Posterior cingulate gyrus (tissue), 11 donors: ENCODE measurements around the gene CPLANE2.
"Not testable (repeated sequence)": the region's sequence is repeated elsewhere in the genome, so short reads cannot be mapped to it uniquely, and the experiment has no call there.

Experiments
- DNase-seq, 10 donors: peaks; one replicate each; pipeline versions ENCODE4 v3.0.0 to v3.0.0-alpha.2; 2020 to 2021; ENCODE audit warnings: mixed read lengths in 3 of 10
- intact Hi-C: fragments of 100-400 bp; cut with DNase I; formaldehyde crosslinking; loops from one replicate; pipeline ENCODE4 v1.15.1; 2023

CPLANE2 gene

DNA sequence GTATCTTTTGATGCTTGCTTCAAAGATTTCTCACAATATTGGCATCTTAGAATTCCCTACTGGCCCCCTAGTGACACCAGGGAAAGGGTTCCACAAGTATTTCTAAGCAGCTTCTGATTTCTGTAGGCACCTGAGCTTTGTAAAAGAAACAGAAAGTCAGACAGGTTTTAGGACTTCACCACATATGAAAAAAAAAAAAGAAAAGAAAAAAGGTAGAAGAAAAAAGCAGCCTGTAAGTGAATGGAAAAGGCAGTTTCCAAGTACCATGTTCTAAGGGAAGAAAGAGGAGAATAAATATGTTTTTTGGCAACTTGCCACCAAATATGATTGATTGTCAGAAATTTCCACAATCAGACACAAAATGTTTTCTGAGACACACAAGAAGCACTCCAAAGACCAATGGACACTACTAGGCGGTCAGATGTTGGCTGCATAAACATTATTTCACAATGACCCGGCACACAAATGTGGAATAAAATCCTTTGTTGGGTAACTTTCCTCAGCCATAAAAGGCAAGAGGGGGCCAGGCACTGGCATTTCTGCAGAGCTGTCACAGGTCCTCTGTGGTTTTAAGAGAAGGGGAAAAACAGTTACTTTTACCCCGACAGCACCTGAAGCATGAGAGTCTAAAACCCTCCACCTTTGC lies 12.7 kb upstream of the CPLANE2 start:
- DNase-seq = no peak
- intact Hi-C loops = loop anchor here (10.0 kb wide), 1 partner anchor 115 kb away; the partner anchor contains the start of gene SZRD1

DNA sequence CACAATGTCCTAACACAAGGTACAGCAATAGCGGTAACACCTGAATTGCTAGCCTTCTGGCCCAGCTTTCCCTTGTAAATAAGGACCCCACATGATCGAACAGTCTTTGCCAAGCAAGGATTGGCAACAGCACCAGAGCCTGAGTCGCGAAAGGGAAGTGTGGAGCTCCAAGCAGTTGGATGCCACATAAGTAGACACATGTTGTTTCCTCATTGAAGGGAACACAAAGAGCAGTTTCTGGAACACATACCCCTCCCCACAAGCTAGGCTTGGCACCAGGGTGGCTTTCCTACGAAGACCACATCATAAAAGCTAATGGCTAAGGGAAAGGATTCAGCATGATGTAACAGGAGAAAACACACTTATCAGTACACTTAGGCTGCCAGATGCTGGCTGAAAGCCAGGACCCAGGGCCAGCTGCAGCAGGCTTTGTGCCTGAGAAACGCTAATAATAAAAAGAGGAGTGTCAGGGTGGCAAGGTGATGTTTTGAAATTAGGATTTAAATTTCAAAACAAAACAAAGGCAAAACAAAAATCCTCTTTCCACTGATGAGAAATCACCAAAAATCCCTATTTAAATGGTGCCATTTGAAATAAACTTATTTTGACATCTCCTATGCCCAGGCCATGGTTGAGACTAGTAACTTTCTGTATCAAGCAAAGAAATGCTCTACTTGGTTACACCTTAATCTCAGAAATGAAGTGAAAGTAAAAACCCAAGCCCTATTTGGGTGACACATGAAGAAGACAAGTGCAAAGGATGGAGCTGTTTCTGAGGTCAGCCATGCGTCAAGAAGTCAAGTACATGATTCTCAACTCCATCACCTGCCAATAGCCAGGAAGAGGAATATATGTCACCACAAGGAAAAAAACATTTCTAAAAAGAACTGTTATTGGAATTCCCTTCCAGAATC lies 11.9 kb upstream of the CPLANE2 start:
- intact Hi-C loops = loop anchor here (10.0 kb wide), 1 partner anchor 116 kb away; the partner anchor contains the start of gene SZRD1
- DNase-seq = peak; percentile 42 to 95 (median 71)

DNA sequence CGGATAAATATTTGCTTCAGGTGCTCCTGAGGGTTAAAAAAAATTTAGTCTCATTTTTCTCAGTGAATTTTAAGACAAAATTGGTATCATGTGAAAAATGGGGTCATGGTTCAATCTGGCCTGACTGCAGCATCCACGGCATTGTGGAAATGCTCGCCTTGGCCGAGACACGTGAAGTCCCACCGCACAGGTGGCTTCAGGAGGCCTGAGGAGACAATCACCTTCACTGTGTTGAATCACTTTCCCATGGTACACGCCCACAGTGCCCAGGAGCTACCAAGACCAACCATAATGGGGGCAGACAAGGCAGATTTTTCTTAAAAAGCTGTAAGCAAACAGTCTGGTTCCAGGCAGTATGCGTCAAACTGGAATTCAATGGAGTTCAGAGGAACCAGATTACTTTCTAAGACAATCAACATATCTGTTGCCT lies 11.0 kb upstream of the CPLANE2 start:
- DNase-seq = peak in 1 of 10 donors; percentile 39
- intact Hi-C loops = loop anchor here (10.0 kb wide), 1 partner anchor 117 kb away; the partner anchor contains the start of gene SZRD1

DNA sequence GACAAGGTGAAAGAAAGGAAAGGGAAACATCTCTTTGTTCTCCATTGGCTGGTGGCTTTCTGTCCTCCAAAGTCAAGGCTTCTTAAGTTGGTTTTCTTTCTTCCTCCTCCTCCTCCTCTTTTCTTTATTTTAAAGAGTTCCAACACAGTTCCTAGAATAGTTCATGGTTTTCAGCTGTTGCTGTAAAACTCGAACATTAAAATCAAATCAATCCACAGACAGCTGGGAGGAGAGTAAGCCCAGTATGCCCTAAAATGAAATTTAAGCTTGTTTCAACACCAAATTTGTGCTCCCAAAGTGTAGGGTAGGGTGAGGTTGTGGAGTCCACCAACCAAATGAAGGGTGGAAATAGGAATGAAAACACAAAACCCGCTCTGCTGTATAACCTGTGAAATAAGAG lies 10.5 kb upstream of the CPLANE2 start:
- no peak for DNase-seq
- intact Hi-C loops = loop anchor here (10.0 kb wide), 1 partner anchor 117 kb away; the partner anchor contains the start of gene SZRD1

DNA sequence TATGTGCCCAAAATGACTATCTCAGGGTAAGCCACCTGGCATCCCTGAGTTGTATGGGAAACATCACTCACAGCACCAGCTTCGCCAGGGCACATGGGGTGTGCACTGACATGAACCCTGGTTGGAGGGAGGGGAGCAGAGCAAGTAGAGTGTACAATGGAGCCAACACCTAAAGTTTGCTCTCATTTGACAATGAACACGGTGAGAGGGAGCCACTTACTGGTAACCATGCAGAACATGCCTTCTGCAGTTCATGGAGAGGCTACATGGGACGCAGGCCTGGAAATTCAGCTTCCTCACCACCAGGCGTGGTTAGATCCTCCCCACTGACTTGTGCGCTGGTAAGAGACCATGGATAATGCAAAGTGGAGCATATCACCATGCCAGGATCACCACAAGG lies 10.0 kb upstream of the CPLANE2 start:
- intact Hi-C loops = loop anchor here (10.0 kb wide), 1 partner anchor 118 kb away; the partner anchor contains the start of gene SZRD1
- peak in 1 of 10 donors; percentile 29 for DNase-seq

DNA sequence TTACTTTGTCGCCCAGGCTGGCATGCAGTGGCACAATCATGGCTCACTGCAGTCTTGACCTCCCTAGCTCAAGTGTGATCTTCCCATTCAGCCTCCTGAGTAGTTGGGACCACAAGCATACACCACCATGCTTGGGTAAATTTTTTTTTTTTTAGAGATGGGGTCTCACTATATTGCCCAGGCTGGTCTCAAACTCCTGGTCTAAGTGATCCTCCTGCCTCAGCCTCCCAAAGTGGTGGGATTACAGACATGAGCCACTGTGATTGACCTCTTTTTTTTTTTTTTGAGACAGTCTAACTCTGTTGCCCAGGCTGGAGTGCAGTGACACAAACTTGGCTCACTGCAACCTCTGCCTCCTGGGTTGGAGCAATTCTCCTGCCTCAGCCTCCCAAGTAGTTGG lies 9.3 kb upstream of the CPLANE2 start:
- not testable (repeated sequence) for DNase-seq
- intact Hi-C loops = loop anchor here (10.0 kb wide), 1 partner anchor 119 kb away; the partner anchor contains the start of gene SZRD1

DNA sequence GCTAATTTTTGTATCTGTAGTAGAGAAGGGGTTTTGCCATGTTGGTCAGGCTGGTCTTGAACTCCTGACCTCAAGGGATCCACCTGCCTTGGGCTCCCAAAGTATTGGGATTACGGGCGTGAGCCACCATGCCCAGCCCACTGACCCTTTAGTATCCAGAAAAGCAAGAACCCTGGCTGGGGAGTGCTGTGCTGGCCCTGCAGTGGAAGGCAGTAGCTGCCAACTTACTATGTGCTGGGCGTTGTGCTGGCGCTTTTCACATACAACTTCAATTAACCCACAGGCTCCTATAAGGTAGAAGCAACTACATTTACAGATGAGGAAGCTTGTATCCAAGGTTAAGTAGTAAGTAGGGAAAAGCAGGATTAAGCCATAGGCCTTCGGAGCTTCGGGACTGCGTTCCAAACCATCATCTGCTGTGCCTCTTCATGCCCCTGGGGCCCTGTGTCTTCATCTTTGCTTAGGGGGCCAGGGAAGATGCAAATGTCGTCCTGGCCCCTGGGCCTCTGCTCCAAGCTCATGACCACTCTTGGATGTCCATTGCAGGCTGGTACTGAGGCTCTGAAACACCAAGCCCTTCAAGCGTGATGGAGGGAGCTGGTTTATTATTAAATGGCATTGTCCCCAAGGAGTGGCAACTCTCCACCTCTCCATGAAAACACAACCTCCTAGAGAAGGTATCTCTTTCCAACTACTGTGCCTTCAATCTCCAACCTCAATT lies 8.7 kb upstream of the CPLANE2 start:
- DNase-seq = peak in 1 of 10 donors; percentile 6
- intact Hi-C loops = loop anchor here (2.0 to 10.0 kb wide), 2 partner anchors 119 to 167 kb away; partner anchors contain the start of gene SZRD1

DNA sequence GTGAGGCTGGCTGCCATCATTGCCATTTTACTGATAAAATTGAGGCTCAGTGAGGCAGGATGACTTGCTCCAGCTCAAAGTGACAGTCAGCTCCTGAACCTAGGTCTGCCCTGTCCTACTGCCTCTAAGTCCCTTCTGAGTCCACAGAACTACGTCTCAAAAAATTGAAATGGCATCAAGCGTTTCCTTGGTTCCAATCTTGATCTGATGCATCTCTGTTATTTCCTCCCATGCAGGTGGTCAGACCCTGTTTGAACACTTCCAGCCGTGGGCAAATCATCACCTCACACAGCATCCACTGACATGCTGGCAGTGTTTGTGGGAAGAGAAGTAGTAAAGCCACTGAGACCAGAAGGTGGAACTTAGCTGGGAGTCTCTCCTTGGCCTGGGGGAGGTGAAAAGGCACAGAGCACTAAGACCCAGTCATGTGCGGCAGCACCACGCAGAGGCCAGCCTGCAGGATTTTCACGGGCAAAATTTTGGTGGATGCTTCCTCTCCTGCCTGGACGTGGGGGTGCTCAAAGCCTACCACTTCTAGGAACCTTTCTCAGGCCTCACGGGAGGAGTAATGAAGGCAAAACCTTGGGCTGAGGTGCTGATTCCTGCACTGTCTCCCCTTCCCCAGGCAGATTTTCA lies 7.8 kb upstream of the CPLANE2 start:
- intact Hi-C loops = loop anchor here (2.0 to 10.0 kb wide), 3 partner anchors 57 to 166 kb away; partner anchors contain the start of gene SZRD1
- DNase-seq = peak in 1 of 10 donors; percentile 41

DNA sequence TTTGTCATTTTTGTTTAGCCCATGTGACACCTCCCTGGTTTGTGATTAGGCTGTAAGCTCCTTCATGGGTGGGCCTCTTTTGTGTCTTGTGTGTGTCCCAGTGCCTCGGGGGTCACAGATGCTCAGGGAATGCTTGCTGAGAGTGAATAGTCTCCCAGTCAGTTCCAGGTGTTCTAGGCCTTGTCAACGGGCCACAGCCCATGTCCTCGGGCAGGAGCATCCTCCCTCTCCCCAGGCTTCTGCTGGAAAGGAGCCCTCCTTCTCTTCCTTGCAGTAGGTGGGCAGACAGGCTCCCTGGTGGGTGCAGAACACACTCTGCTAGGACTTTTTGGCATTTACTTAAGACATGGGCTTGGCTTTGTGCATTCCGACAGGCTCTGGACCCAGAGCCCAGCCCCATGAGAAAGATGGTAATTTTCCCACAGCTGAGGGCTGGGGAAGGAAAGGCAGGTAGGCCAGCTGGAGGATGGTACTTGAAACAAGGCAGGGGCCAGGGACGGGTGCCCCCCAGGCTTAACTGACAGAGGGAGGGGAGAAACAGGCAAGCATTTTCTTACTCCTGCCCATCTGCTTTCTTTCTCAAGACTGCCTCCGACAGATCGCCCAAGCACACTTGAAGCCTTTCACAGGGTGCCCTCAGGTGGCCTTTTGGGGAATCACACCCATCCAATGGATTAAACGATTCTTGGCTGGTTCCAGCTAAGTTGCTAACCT lies 7.1 kb upstream of the CPLANE2 start:
- intact Hi-C loops = loop anchor here (2.0 to 10.0 kb wide), 3 partner anchors 57 to 165 kb away; partner anchors contain the start of gene SZRD1

DNA sequence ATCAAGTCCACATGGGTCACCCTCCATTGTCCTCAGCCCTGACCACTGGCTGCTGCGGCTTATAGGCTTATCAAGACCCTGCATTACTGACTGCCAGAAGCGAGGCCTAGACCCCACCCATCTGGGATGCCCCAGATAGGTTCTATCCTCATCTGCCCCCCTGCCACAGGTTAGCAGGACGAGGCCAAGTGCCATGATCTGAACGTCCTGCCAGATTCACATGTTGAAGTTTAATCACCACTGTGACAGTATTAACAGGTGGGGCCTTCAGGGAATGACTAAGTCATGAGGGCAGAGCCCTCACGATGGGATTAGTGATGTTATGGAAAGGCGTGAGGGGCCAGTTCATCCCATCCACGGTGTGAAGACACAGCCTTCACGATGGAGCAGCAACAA lies 6.2 kb upstream of the CPLANE2 start:
- intact Hi-C loops = loop anchor here (5.0 to 10.0 kb wide), 2 partner anchors 56 to 122 kb away; partner anchors contain the start of gene SZRD1
- DNase-seq = no peak

More for the DNA sequence above, 7.1 kb upstream of the CPLANE2 start:
- peak; percentile 40 to 93 (median 74) for DNase-seq

DNA sequence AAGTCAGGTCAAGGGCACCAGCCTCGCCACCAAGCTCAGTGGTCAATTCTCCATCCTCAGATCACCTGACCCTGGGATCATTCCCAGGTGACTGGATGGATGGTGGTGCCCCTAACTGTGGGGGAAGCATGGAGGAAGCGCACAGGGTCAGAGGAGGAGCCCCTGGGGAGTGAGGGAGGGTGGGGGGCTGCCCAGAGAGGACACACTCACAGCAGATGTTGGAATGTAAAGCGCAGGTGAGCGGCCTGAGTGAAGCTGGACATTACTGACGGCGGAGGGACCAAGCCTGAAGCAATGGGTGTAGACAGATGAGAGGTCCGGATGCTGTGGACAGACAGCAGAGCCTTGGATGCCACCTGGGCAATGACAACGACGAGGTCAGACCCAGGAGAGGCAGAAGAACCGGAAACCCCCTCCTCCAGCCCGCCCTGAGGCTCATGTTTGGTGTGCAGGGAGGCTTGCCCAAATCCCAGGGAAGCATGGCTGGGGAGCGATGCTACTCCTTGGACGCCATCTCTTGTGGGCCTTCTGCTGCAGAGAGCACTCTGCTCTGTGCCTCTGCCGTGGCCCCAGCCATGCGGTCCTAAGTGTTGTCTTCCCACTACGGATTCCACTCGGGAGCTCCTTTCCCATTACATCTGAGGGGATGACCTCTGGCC lies 5.7 kb upstream of the CPLANE2 start:
- peak in 1 of 10 donors; percentile 78 for DNase-seq
- intact Hi-C loops = loop anchor here (5.0 to 10.0 kb wide), 2 partner anchors 55 to 122 kb away; partner anchors contain the start of gene SZRD1

DNA sequence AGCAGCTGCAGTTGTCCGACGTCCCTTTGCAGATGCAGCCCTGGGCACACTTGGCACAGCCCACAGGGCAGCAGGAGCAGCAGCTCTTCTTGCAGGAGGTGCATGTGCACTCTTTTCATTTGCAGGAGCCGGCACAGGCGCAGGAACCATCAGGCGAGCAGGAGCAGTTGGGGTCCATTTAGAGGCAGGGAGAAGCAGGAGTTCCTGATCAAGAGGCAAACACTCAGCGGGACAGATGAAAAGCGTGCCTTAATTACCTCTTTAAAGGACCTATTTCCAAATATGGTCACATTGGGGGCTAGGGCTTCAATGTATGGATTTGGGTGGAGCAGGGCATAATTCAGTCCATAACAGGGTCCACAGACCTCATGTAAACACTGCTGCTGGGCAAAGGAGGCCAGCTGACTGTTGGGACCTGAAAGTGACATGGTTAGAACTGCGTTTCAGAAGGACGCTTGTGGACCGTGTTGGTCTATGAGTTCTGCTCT lies 4.3 kb upstream of the CPLANE2 start:
- intact Hi-C loops = loop anchor here (5.0 to 10.0 kb wide), 2 partner anchors 54 to 124 kb away; partner anchors contain the start of gene SZRD1
- peak in 2 of 10 donors; percentile 64 to 73 for DNase-seq

DNA sequence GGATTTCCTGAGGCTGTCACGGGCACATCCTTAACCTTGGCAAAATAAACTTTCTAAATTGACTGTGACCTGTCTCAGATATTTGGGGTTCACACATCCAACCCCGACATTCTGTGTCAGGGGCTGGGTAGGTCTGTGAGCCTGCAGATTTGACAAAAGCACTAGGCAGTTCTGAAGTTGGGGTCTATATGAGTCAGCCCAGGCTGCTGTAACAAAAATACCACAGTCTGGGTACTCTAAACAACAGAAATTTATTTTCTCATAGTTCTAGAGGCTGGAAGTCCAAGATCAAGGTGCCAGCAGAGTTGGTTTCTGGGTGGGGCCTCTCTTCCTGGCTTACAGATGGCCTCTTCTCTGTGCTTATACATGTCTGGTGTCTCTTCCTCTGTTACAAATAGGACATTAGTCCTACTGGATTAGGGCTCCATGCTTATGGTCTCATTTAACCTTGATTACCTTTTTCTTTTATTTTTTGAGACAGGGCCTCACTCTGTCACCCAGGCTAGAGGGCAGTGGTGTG lies 3.0 kb upstream of the CPLANE2 start:
- intact Hi-C loops = loop anchor here (5.0 to 10.0 kb wide), 2 partner anchors 53 to 125 kb away; partner anchors contain the start of gene SZRD1
- DNase-seq = no peak

DNA sequence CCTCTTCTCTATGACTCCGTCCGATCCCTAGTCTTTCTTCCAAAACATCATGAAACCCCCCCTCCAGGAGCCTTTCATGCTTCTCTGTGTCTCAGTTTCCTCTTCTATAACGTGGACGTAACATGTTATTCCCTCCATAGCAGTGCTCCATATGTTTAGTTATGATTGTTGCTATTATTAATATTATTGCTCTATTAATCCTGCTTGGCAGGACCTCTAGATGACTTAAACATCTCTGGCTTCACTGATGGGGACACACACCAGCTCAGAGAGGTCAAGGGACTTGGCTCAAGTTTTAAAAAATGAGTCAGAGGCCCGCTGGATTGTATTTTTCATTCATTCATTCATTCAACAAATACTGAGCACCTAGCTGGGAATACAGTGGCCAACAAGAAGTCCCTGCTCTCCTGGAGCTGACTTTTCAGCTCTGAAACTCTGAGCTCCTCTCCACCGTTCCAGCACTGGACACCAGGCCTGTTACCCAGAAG lies 404 bp upstream of the CPLANE2 start:
- peak in 1 of 10 donors; percentile 63 for DNase-seq
- intact Hi-C loops = no loop called here

DNA sequence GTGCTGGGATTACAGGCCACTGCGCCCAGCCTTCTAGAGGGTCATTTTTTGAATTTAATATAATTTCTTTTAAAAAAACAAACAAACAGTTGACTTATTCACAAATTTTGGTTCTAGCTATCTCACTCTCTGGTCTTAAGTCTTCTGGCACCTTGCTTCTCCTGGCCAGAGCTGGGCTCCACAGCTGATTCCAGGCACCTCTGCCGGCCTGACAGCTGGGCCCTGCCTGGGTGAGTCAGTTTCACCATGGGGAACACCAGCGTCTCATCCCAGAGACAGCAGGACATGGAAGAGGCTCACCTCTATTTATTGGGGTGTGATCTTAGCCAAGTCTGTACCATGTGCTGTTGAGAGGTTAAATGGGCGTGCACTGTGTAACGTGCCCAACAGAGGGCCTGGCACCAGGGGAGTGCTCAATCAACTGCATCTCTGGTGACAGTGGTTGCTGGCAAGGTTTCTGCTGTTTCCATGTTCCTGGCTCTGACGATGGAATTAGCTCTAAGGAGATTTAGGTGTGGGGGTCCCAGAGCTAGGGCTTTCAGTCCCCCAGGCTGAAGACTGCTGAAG lies 956 bp downstream of the CPLANE2 start:
- intact Hi-C loops = no loop called here
- DNase-seq = peak in 2 of 10 donors; percentile 43 to 45

DNA sequence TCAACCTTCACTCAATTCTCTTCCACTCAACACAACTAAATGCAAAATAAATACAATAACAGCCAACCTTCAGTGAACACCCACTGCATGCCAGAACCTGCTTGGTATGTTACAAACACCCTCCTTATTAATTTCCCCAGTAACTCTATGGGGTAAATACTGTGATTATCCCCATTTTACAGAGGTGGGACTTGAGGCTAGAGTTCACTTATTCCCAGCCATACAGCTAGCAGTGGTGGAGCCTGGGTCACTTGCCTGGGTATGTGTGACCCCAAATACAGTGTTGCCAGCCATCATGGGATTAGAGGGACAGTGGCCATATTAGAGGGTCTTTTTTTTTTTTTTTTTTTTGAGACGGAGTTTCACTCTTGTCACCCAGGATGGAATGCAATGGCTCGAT lies 1.6 kb downstream of the CPLANE2 start:
- intact Hi-C loops = no loop called here
- DNase-seq = peak in 1 of 10 donors; percentile 7

DNA sequence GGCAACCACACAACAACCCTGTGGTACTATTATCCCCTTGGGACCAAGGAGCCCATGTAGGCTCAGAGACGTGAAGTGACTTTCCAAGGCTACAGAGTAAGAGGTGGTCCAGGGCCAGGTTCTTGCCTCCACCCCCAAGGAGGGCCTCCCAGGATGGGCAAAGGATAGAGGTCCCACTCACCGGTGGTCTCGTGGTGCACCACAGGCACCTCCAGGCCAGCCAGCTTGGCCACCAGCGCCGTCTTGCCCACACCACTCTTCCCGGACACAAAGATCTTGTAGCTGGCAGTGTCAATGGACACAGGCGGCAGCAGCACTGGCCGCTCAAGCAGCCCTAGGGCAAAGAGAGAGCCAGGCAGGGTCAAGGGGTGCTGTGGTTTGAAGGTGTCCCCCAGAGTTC lies 3.6 kb downstream of the CPLANE2 start:
- intact Hi-C loops = no loop called here
- DNase-seq = peak in 1 of 10 donors; percentile 59
